HG03280 (cell line): Measurements from ENCODE around the gene MDFI.

ENCODE experiments used
- ATAC-seq: cut with Tn5 transposase; IDR thresholded peaks from one replicate; pipeline ENCODE4 v1.9.1; 2021; ENCODE audit warnings: mild to moderate bottlenecking, moderate library complexity; ENCODE audit not compliant: unreplicated experiment

Gene MDFI

DNA sequence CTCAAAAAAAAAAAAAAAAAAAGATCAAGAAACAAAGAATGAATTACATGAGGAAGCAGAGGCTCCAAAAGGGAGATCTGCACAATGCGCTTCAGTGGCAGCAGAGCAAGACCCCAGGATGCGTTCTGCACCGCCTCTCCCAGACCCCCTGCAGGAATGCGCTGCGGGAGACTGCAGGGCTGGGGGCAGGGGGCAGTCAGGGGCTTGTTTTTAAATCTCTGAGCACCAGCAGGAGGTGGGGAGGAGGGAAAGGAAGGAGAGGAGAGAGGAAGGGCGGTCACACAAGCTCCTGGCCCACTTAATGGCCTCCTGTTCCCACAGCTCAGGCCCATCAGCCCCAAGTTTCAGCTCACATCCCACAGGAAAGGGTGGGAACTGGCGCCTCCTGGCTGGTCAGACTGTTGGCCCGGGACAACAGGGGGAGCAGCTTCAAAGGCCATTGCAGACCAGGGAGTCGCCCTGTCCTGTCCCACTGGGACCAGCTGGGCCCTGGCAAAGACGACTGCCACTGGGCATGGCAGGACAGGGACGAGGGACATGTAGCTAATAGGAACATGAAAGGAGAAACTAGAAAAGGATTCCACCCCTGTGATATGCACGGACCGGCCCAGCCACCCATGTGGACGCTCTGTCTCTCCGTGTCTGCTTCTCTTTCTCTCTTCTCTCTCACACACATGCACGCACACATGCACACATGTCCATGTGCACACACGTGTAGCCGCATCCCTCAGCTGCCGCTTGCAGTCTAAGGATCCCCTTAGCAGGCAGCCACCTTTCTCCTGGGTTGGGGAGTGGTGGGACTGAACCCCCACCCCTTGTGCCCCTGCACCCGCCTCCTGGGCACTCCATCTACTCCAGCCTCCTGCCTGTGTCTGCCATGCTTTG, 62.4 kb downstream of the MDFI start:
- no peak for ATAC-seq

DNA sequence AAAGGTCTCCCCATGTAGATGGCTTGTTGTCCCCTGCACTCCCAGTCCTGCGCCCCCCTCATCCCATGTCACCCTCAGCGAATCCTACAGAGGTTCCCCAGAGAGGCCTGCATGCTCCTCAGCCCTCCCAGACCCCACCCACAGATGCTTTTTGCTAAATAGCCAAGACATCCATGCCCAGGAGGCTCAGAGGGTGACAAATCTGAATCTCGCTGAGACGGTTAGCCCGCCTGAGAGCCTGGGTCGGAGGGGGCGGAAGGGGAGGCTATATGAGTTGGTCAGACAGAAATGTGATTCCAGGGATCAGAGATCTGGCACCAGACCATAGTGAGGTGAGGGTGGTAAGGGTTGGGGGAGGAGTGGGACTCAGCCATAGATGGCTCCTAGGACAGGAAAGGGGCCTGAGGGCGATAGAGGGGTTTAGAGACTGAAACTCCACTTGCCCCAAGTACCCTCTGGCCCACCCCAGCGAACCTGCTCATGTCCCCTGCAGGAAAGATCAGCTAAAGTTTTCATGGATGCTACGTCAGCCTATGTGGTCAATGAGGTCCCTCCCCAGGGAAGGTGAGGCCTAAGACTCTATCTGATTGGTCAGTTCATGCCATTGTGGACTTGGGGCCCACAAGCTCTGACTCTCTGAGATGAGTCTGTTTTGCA, 63.9 kb downstream of the MDFI start:
- ATAC-seq: no peak

DNA sequence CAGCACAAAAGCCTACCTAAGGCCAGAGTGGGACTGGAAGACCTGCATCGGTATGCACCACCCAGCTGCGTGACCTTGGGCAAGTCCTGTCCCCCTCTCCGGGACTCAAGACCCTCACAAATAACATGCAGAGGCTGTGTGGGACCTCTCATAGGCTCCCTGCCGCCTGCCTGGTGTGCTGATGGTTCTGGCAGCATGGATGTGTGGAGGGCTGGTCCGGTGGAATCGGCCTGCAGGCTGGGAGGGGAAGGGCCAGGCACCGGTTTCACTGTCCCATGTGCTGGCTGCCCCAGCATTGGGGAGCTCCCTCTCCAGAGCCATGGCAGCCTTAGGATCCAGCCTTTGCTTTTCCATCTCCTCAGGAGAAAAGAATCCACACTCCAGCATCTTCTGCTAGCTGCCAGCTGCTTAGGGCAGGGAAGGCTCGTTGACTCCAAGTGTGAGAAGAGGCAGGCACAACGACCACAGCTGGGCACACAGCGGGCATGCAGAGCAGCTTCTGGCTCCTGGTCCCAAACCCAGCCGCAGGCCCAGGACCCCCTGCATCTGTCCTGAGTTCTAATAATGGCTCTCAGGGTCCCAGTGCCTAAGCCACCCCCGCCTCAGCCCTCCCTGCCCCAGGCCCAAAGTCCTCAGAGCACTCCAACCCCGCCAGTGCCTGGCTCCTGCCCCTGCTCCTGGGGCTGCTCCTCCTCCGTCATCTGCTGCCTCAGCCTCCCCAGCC, 64.7 kb downstream of the MDFI start:
- no peak for ATAC-seq
